K562 (cell line): Measurements from ENCODE around the gene CDT1. TPM values are rescaled to one million over a fixed set of nuclear protein-coding genes. Genes with fewer than 3 reads are reported as not detected.
A peak's percentile ranks its signal among the peaks of the same experiment; 100 is the strongest.

Experiments used
- CREB1 ChIP-seq, 2 experiments: sonication (generic) in 1 of 2; formaldehyde crosslinking in 1 of 2; IDR thresholded peaks; 2 replicates each; pipeline versions ENCODE4 v1.6.1 to v1.8.0; 2012 to 2022; ENCODE audit warnings: inconsistent platforms in 1 of 2, mild to moderate bottlenecking in 1 of 2, missing genetic modification reagents in 1 of 2, moderate library complexity in 1 of 2
- CTCFL ChIP-seq: IDR thresholded peaks from 2 replicates; pipeline ENCODE4 v1.6.1; 2011; ENCODE audit warnings: borderline replicate concordance, low read depth, mild to moderate bottlenecking, moderate library complexity, low read length; ENCODE audit not compliant: insufficient read depth, poor library complexity, severe bottlenecking
- ETS1 ChIP-seq: conservative IDR thresholded peaks from 2 replicates; pipeline ENCODE4 v1.6.1; 2011; ENCODE audit warnings: low read depth, mild to moderate bottlenecking, low read length; ENCODE audit not compliant: control insufficient read depth
- GTF2E2 ChIP-seq: fragments of 200-800 bp; sonication (Bioruptor generic); IDR thresholded peaks from 2 replicates; pipeline ENCODE4 v1.6.1; 2016; ENCODE audit warnings: missing genetic modification characterization, missing compliant biosample characterization
- ILF3 ChIP-seq: fragments of 450-650 bp; IDR thresholded peaks from 2 replicates; pipeline ENCODE4 v1.6.1; 2018; ENCODE audit warnings: antibody characterized with exemption, mild to moderate bottlenecking, moderate library complexity, borderline replicate concordance
- MAFK ChIP-seq: IDR thresholded peaks from 2 replicates; pipeline ENCODE4 v1.6.1; 2011; ENCODE audit warnings: low read length, improper control_type of control experiment
- MLX ChIP-seq, 2 experiments: fragments of 450-650 bp in 1 of 2; sonication (generic) in 1 of 2; formaldehyde crosslinking; conservative IDR thresholded peaks; 2 replicates each; pipeline versions ENCODE4 v1.4.0 to v1.8.1; 2020 to 2022; ENCODE audit warnings: mild to moderate bottlenecking in 1 of 2, missing genetic modification reagents in 1 of 2
- POLR2H ChIP-seq: IDR thresholded peaks from 2 replicates; pipeline ENCODE4 v1.6.1; 2016; ENCODE audit warnings: missing genetic modification characterization, low read depth, mild to moderate bottlenecking, control low read depth, missing compliant biosample characterization, moderate library complexity
- PRPF4 ChIP-seq: fragments of 200-400 bp; formaldehyde crosslinking; IDR thresholded peaks from one replicate; pipeline ENCODE4 v1.6.1; 2017; ENCODE audit warnings: low read length, low read depth, mild to moderate bottlenecking; ENCODE audit not compliant: insufficient read depth, poor library complexity, severe bottlenecking
- SRF ChIP-seq, 2 experiments: fragments of 250-450, 450-650 bp in 1 of 2; sonication (Bioruptor Pico) in 1 of 2; sonication (generic) in 1 of 2; formaldehyde crosslinking; IDR thresholded peaks; 2 replicates each; pipeline versions ENCODE4 v1.5.0 to v1.5.1; 2020 to 2022; ENCODE audit warnings: mild to moderate bottlenecking in 1 of 2, missing genetic modification reagents in 1 of 2
- THAP7 ChIP-seq: fragments of 250-450 bp; sonication (Bioruptor Pico); IDR thresholded peaks from 2 replicates; pipeline ENCODE4 v1.5.0; 2021
- THRA ChIP-seq: fragments of 450-650 bp; IDR thresholded peaks from 2 replicates; pipeline ENCODE4 v1.6.1; 2017; ENCODE audit warnings: mild to moderate bottlenecking, moderate library complexity
- THRAP3 ChIP-seq: fragments of 450-650 bp; IDR thresholded peaks from 2 replicates; pipeline ENCODE4 v1.6.1; 2016; ENCODE audit warnings: mild to moderate bottlenecking, inconsistent platforms, borderline replicate concordance
- U2AF1 ChIP-seq: fragments of 200-400 bp; formaldehyde crosslinking; optimal IDR thresholded peaks from 2 replicates; pipeline ENCODE3; 2017; ENCODE audit warnings: mild to moderate bottlenecking, low read depth, low read length, moderate library complexity
- ZNF232 ChIP-seq: sonication (generic); formaldehyde crosslinking; IDR thresholded peaks from 2 replicates; pipeline ENCODE4 v1.8.0; 2022; ENCODE audit warnings: mild to moderate bottlenecking, missing genetic modification reagents
- ZNF239 ChIP-seq: fragments of 250-450 bp; sonication (Bioruptor Pico); IDR thresholded peaks from 2 replicates; pipeline ENCODE4 v1.4.0; 2020; ENCODE audit warnings: mild to moderate bottlenecking
- ZNF699 ChIP-seq: fragments of 250-450 bp; sonication (Bioruptor Pico); IDR thresholded peaks from 2 replicates; pipeline ENCODE4 v1.8.0; 2021; ENCODE audit warnings: mild to moderate bottlenecking, moderate library complexity; ENCODE audit not compliant: insufficient replicate concordance
- ZSCAN29 ChIP-seq: fragments of 450-650 bp; IDR thresholded peaks from 2 replicates; pipeline ENCODE4 v1.6.1; 2017
- polyA plus RNA-seq, 8 experiments: library from polyadenylated mRNA; depleted of rRNA in 4 of 8; stranded (reverse) in 5 of 8; unstranded in 3 of 8; fragments of >200 nt; fragmentation: Nextera tagmentation in 2 of 8; fragmentation: Illumina TruSeq in 1 of 8; extraction: Ambion mirVana in 2 of 8; extraction: Trizol in 1 of 8; gene quantifications; 2 replicates each; pipeline versions ENCODE4 v1.2.1 to v1.2.3, GENCODE V29; 2011 to 2014; ENCODE audit warnings: inconsistent platforms in 1 of 8, missing spikeins in 1 of 8
- total RNA-seq, 7 experiments: library from RNA; depleted of rRNA in 6 of 7; stranded (reverse); fragments of >200 nt in 6 of 7; fragmentation: Illumina TruSeq in 2 of 7; extraction: Trizol in 2 of 7; gene quantifications; 2 replicates each; pipeline versions ENCODE4 v1.2.1 to v1.2.3, GENCODE V29; 2011 to 2021; ENCODE audit warnings: low replicate concordance in 1 of 7

The CDT1 gene
- total and polyA plus RNA-seq, 9 of the 15 experiments (the other 6 are each of a cell fraction or from before 2014, with no cell fraction given): 0.92 to 178 (median 14.2) TPM

- TF ChIP-seq MAFK (no peak), GTF2E2 (tag) (peak; percentile 28; the same call in 1 of the 2 replicates), THRAP3 (no peak), ILF3 (no peak), ZNF699 (CRISPR knock-in tag) (no peak), CTCFL (no peak), ZNF239 (no peak), THAP7 (CRISPR knock-in tag) (no peak), ETS1 (no peak), POLR2H (peak; percentile 85; the same call in 1 of the 2 replicates), U2AF1 (no peak), ZNF232 (CRISPR knock-in tag) (no peak), THRA (no peak), MLX (CRISPR knock-in tag; conservative IDR thresholded peaks at IDR 0.05) (0 out of 4 replicates have a peak, but pooled peaks of 1 of the 2 experiments have one; percentile 30), ZSCAN29 (no peak), PRPF4 (no peak), CREB1 (IDR thresholded peaks at IDR 0.05) (peak; percentile 19; the same call in 1 of the 2 replicates), CREB1 (CRISPR knock-in tag; IDR thresholded peaks at IDR 0.05) (peak; percentile 27; the same call in 1 of the 2 replicates), SRF (CRISPR knock-in tag; IDR thresholded peaks at IDR 0.05) (peak in 1 of 2 experiments; percentile 71; a peak in 1 of 4 replicates)
Measured at GRCh38 chr16:88770461-88771293, 32.9 kb upstream of the CDT1 start (continued).
